Activated CD4-positive, alpha-beta memory T cell treated with anti-CD3 and anti-CD28 coated beads, Interleukin-2, amount 10 ng/mL, durations not matched to agents 7 days and 5 days (primary cell): ENCODE data around the gene DSCAML1. TPM values are rescaled to one million over a fixed set of nuclear protein-coding genes. Genes with fewer than 3 reads are reported as not detected.
"Not testable (repeated sequence)": the region's sequence is repeated elsewhere in the genome, so short reads cannot be mapped to it uniquely, and the experiment has no call there.

ENCODE experiments used
- CTCF ChIA-PET: fragments of 350-600 bp; sonication (Branson Sonifier 250); formaldehyde crosslinking; loops from one replicate; lab custom pipeline; 2021; ENCODE audit warnings: antibody characterized with exemption, inconsistent platforms; lab: Charles Lee
- POLR2A ChIA-PET: fragments of 350-600 bp; sonication (Branson Sonifier 250); formaldehyde crosslinking; loops from one replicate; lab custom pipeline; 2021; ENCODE audit warnings: antibody characterized with exemption; lab: Charles Lee
- DNase-seq: peaks from one replicate; pipeline ENCODE4 v3.0.0-alpha.2; 2020
- H3K27ac Mint-ChIP-seq: one replicate; pipeline ENCODE4 v1.8.0; 2021; ENCODE audit warnings: mild to moderate bottlenecking, mixed read lengths
- H3K27me3 Mint-ChIP-seq: one replicate; pipeline ENCODE4 v1.8.0; 2021; ENCODE audit warnings: mixed read lengths
- H3K36me3 Mint-ChIP-seq: one replicate; pipeline ENCODE4 v1.8.0; 2021; ENCODE audit warnings: low read depth, mixed read lengths
- H3K4me1 Mint-ChIP-seq: one replicate; pipeline ENCODE4 v1.8.0; 2021; ENCODE audit warnings: mixed read lengths
- H3K4me3 Mint-ChIP-seq: one replicate; pipeline ENCODE4 v1.8.0; 2021; ENCODE audit warnings: mild to moderate bottlenecking, mixed read lengths
- H3K9me3 Mint-ChIP-seq: one replicate; pipeline ENCODE4 v1.8.0; 2021; ENCODE audit warnings: mixed read lengths
- total RNA-seq, 2 experiments: library from RNA; stranded (reverse); gene quantifications; one replicate each; pipeline ENCODE4 v1.2.3, GENCODE V29; 2021

DSCAML1 gene
- total RNA-seq, 2 experiments from 2014 or later: 0.03 TPM; not detected in 1

DNA sequence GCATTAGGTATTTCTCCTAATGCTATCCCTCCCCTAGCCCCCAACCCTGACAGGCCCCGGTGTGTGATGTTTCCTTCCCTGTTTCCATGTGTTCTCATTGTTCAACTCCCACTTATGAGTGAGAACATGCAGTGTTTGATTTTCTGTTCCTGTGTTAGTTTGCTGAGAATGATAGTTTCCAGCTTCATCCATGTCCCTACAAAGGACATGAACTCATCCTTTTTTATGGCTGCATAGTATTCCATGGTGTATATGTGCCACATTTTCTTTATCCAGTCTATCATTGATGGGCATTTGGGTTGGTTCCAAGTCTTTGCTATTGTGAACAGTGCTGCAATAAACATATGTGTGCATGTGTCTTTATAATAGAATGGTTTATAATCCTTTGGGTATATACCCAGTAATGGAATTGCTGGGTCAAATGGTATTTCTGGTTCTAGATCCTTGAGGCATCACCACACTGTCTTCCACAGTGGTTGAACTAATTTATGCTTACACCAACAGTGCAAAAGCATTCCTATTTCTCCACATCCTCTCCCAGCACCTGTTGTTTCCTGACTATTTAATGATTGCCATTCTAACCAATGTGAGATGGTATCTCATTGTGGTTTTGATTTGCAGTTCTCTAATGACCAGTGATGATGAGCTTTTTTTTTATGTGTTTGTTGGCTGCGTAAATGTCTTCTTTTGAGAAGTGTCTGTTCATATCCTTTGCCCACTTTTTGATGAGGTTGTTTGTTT, 397.7 kb downstream of the DSCAML1 start:
- H3K9me3 Mint-ChIP-seq, POLR2A ChIA-PET, H3K27ac Mint-ChIP-seq, DNase-seq, H3K4me1 Mint-ChIP-seq, H3K27me3 Mint-ChIP-seq, CTCF ChIA-PET, H3K4me3 Mint-ChIP-seq: not testable (repeated sequence)
- peaks cover 83% of the 10 kb centered on the region for H3K36me3 Mint-ChIP-seq

DNA sequence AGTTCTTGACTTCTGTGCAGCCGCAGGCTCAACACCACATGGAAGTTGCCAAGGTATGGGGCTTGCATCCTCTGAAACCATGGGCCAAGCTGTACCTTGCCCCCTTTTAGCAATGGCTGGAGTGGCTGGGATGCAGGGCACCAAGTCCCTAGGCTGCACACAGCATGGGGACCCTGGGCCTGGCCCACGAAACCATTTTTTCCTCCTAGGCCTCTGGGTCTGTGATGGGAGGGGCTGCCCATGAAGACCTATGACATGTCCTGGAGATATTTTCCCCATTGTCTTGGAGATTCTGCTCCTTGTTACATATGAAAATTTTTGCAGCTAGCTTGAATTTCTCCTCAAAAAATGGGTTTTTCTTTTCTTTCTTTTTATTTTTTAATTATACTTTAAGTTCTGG, 398.4 kb downstream of the DSCAML1 start:
- CTCF ChIA-PET, DNase-seq, H3K4me3 Mint-ChIP-seq, H3K27me3 Mint-ChIP-seq, POLR2A ChIA-PET, H3K4me1 Mint-ChIP-seq, H3K27ac Mint-ChIP-seq, H3K9me3 Mint-ChIP-seq: not testable (repeated sequence)
- H3K36me3 Mint-ChIP-seq: peaks cover 79% of the 10 kb centered on the region

DNA sequence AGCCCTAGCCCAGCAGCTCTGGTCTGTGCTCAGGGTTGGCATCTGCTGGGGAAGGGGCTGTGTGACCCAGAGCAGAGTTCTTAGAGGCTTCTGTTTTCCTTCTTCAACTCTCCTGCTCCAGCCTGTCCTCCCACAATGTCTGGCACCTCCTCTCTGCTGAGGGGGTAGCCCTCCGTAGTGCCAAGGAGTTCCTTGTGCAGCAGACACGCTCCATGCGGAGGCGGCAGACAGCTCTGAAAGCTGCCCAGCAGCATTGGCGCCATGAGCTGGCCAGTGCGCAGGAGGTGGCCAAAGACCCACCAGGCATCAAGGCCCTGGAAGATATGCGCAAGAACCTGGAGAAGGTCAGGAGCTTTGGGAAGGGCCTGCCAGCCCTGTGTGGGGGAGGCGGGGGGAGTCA, 400.0 kb downstream of the DSCAML1 start:
- H3K4me1 Mint-ChIP-seq: peaks cover 7% of the 10 kb centered on the region
- H3K9me3 Mint-ChIP-seq: peaks cover 10% of the 10 kb centered on the region
- no peak overlapping the region for H3K4me3 Mint-ChIP-seq
- DNase-seq: no peak
- CTCF ChIA-PET: no interaction called here
- no peaks in the 10 kb centered on the region for H3K27me3 Mint-ChIP-seq
- H3K27ac Mint-ChIP-seq: no peak overlapping the region
- POLR2A ChIA-PET: no interaction called here
- H3K36me3 Mint-ChIP-seq: peaks cover 73% of the 10 kb centered on the region

DNA sequence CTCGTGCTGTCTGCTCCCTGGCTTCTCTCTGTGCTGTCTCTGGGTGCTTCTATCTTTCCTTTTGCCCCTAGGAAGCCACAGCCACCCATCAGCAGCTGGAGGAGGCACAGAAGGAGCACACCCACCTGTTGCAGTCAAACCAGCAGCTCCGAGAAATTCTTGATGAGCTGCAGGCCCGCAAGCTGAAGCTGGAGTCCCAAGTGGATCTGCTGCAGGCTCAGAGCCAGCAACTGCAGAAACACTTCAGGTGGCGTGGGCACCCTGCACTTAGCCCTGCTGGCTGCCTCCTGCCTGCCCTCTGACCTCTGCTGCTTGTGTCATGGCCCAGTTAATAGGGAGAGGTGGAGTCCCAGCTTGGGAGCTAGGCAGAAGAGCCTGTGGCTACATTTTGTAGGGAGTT, 401.5 kb downstream of the DSCAML1 start:
- ChIA-PET POLR2A (no interaction called here), CTCF (no interaction called here)
- no peak for DNase-seq
- Mint-ChIP-seq H3K36me3 (peaks cover 68% of the 10 kb centered on the region), H3K9me3 (peaks cover 10% of the 10 kb centered on the region), H3K27ac (no peak overlapping the region), H3K4me1 (peaks cover 2% of the 10 kb centered on the region), H3K27me3 (no peaks in the 10 kb centered on the region), H3K4me3 (no peak overlapping the region)

DNA sequence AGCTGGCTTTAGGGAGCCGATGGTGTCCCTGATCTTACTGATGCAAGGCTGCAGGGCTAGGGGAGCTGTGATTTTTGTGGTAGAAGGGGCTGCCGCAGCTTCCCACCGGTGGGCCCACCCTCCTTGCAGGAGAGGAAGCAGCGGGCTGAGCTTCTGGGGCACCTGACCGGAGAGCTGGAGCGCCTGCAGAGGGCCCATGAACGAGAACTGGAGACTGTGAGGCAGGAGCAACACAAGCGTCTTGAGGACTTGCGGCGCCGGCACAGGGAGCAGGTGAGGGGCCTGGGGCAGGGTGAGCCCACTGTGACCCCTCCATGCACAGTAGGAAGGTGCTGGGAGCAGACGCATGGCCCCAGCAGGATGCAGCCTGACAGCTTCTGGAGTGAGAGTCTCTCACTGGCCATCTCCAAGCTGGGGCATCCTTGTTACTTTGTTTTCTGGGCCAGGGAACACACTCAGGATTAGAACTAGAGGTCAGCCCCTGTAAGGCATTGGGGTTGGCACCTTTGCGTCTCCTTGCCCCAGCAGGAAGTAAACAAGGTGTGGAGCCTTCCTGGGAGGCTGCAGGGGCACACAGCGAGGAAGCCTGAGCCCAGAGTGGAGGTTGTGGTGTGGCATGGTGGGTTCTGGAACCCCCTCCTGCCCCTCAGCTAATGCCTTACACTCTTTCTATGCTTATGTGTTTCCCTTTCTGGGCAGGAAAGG, 402.6 kb downstream of the DSCAML1 start:
- Mint-ChIP-seq H3K4me3 (no peak overlapping the region), H3K27me3 (no peaks in the 10 kb centered on the region), H3K36me3 (peaks cover 61% of the 10 kb centered on the region), H3K27ac (no peak overlapping the region), H3K9me3 (peaks cover 10% of the 10 kb centered on the region), H3K4me1 (no peaks in the 10 kb centered on the region)
- CTCF ChIA-PET: no interaction called here
- POLR2A ChIA-PET: interaction anchor here (0.6 kb wide), 1 partner anchor 23 kb away, joined by 3 read pairs; no protein-coding TSS in a partner anchor
- DNase-seq: no peak

DNA sequence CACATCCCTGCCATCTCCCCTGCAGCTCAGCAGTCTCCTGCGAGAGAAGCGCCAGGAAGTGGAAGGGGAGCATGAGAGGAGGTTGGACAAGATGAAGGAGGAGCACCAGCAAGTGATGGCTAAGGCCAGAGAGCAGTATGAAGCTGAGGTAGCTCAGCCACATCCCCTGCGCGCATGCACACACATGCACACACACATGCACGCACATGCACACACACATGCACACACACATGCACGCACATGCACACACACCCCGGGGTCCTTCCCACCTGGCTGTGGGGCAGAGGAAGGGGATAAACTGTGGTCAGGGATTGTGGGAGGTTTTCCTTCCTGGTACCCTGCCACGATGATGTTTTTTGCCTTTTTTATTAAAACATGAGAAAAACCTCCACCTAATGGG, 404.0 kb downstream of the DSCAML1 start:
- Mint-ChIP-seq H3K27me3 (no peaks in the 10 kb centered on the region), H3K9me3 (peaks cover 7% of the 10 kb centered on the region), H3K27ac (no peak overlapping the region), H3K4me1 (peaks cover 2% of the 10 kb centered on the region), H3K4me3 (no peak overlapping the region), H3K36me3 (peaks cover 58% of the 10 kb centered on the region)
- DNase-seq: no peak
- CTCF ChIA-PET: no interaction called here
- POLR2A ChIA-PET: no interaction called here

DNA sequence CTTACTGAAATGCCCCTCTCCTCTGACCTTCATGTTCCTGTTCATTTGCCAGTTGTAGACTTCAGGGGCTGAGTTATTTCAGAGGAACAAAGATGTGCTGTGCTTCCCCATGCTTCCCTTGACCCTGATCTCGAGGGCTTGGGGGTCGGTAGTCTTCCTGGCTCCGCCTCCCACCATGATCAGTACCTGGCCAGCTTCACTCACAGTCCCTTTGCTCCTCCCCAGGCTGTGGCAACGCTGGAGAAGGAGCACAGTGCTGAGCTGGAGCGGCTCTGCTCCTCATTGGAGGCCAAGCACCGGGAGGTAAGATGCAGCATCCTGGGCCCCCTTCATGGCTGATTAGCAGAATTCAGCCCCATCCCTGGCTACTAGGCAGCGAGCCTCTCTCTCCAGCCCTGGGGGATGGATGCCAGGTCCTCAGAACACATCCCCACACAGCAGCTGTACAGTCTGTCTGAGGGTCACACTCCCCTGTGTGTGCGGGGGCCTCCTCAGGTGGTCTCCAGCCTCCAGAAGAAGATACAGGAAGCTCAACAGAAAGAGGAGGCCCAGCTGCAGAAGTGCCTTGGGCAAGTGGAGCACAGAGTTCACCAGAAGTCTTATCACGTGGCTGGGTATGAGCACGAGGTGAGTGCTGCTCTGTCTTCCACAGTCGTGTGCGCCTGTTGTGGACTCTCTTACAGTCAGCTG, 404.9 kb downstream of the DSCAML1 start:
- H3K27ac Mint-ChIP-seq: no peak overlapping the region
- H3K27me3 Mint-ChIP-seq: no peaks in the 10 kb centered on the region
- H3K9me3 Mint-ChIP-seq: no peaks in the 10 kb centered on the region
- ChIA-PET POLR2A (no interaction called here), CTCF (no interaction called here)
- no peak overlapping the region for H3K4me3 Mint-ChIP-seq
- no peak for DNase-seq
- peaks cover 51% of the 10 kb centered on the region for H3K36me3 Mint-ChIP-seq
- H3K4me1 Mint-ChIP-seq: peaks cover 3% of the 10 kb centered on the region

DNA sequence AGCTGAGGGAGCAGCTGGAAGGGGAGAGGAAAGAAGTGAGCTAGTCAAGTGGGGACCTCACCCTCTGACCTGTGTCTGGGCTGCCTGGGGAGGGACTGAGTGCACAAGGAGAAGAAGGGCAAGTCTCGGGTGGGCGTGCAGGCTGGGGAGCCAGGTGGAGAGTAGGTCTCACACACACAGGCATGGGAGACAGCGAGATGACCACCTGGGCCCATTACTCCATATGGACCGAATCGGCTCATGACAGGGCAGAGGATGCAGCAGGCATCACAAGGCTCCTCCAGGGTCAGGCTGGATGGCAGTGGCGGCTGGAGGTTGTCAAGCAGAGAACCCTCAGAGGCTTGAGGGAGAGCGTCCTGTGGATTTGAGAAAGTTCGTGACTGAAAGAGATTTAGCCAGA, 405.8 kb downstream of the DSCAML1 start:
- peaks cover 3% of the 10 kb centered on the region for H3K4me1 Mint-ChIP-seq
- no peak for DNase-seq
- ChIA-PET POLR2A (no interaction called here), CTCF (interaction anchor here (1.1 kb wide), 1 partner anchor 35 kb away, joined by 3 read pairs; no protein-coding TSS in a partner anchor)
- H3K9me3 Mint-ChIP-seq: no peaks in the 10 kb centered on the region
- H3K4me3 Mint-ChIP-seq: no peak overlapping the region
- H3K36me3 Mint-ChIP-seq: peaks cover 41% of the 10 kb centered on the region
- H3K27me3 Mint-ChIP-seq: no peaks in the 10 kb centered on the region
- H3K27ac Mint-ChIP-seq: no peak overlapping the region

DNA sequence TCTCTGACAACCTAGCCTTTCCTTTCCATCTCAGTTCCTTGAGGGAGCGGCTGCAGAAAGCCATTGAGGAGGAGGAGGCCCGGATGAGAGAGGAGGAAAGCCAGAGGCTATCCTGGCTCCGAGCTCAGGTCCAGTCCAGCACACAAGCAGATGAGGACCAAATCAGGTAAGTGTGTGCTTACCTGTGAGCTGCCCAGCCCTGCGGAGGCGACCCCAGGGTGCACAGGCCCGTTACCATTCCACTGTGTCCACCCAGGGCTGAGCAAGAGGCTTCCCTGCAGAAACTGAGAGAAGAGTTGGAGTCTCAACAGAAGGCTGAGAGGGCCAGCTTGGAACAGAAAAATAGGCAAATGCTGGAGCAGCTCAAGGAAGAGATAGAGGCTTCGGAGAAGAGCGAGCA, 406.3 kb downstream of the DSCAML1 start:
- Mint-ChIP-seq H3K4me3 (no peak overlapping the region), H3K36me3 (peaks cover 38% of the 10 kb centered on the region), H3K4me1 (peaks cover 3% of the 10 kb centered on the region), H3K27me3 (no peaks in the 10 kb centered on the region), H3K27ac (no peak overlapping the region), H3K9me3 (no peaks in the 10 kb centered on the region)
- DNase-seq: no peak
- POLR2A ChIA-PET: no interaction called here
- CTCF ChIA-PET: interaction anchor here (1.1 kb wide), 1 partner anchor 35 kb away, joined by 3 read pairs; no protein-coding TSS in a partner anchor

DNA sequence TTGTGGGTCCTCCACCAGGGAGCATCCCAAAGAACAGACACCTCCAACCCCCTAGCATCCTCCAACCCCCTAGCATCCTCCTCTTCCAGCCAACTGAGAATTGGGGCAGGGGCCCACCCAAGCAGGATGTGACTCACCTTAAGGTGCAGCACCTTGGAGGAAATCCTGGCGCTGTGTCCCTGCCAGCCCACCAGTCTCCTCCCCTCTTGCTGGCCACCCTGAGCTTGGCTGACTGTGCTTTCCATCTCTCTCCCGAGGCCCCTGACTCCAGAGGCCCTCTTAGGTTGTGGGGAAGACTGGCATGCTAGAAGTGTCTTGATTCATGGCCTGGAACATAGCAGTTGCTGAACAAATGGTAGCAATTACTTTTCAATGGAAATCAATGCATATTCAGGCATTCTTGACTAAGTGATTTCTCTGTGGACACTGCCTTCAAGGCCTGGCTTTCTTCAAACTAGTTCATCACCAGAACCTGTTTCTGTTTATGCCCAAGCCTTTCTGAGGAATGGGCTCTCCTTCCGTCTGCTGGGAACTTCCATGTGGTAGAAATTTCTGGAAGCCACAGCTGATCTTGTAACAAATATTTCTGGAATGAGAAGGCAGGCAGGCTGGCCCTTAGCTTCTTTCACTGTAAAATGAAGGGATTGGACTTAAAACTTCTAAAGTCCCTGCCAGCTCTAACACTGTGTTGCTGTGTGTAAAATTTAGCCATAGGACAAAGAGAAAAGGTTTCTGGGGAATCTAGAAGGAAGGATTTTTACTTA, 408.8 kb downstream of the DSCAML1 start:
- H3K27me3 Mint-ChIP-seq: no peaks in the 10 kb centered on the region
- H3K36me3 Mint-ChIP-seq: peaks cover 25% of the 10 kb centered on the region
- no peak overlapping the region for H3K27ac Mint-ChIP-seq
- H3K4me3 Mint-ChIP-seq: no peak overlapping the region
- ChIA-PET POLR2A (no interaction called here), CTCF (no interaction called here)
- peaks cover 3% of the 10 kb centered on the region for H3K4me1 Mint-ChIP-seq
- H3K9me3 Mint-ChIP-seq: no peaks in the 10 kb centered on the region
- no peak for DNase-seq

DNA sequence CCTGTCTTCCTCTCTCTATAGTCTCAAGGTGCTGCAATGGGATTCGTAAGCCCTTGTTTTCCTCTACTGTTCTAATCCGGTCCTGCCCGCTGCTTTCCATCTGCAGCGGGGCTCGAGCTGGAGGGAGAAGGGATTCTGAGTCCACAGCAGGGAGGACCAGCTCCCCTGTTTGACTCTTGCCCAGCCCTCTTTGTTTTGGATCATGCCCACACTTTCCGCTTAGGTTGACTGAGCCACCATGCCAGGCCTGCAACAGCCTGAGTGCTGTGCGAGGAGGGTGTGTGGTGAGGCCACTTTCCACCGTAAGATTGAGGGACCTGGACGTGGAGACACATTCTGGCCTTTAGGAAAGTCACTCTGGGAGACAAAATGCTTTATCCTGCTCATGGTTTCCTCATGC, 411.1 kb downstream of the DSCAML1 start:
- no peak overlapping the region for H3K27ac Mint-ChIP-seq
- H3K4me3 Mint-ChIP-seq: no peak overlapping the region
- H3K4me1 Mint-ChIP-seq: peaks cover 3% of the 10 kb centered on the region
- DNase-seq: no peak
- peaks cover 20% of the 10 kb centered on the region for H3K36me3 Mint-ChIP-seq
- CTCF ChIA-PET: interaction anchor here (2.4 kb wide), 1 partner anchor 40 kb away, joined by 5 read pairs; no protein-coding TSS in a partner anchor
- POLR2A ChIA-PET: no interaction called here
- H3K27me3 Mint-ChIP-seq: no peaks in the 10 kb centered on the region
- H3K9me3 Mint-ChIP-seq: no peaks in the 10 kb centered on the region

DNA sequence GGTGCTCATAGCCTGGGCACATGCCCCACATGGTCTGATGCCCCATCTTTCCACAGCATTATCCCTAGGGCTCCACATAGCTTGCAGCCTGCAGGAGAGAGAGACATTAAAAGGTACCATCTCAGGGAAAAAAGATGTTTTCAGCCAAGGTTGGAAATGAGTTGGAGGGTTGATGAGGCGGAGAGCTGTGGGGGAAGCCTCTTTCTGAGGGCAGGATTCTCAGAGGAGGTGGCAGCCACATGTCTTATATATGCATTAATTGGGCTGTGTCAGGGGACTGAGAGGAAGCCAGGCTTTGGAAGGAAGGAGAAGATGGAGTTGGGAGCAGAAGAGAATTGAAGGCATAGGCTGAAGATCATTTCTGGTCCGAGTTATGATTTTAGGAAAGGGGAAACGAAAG, 411.5 kb downstream of the DSCAML1 start:
- Mint-ChIP-seq H3K4me3 (no peak overlapping the region), H3K36me3 (peaks cover 20% of the 10 kb centered on the region), H3K9me3 (no peaks in the 10 kb centered on the region), H3K27me3 (no peaks in the 10 kb centered on the region), H3K4me1 (peaks cover 3% of the 10 kb centered on the region), H3K27ac (no peak overlapping the region)
- POLR2A ChIA-PET: no interaction called here
- DNase-seq: no peak
- CTCF ChIA-PET: interaction anchor here (1.1 to 2.4 kb wide), 2 partner anchors 40 to 154 kb away, joined by 3 to 5 read pairs; partner anchors contain the start of gene PCSK7
